ENCODE measurements around the gene ASPDH. TPM values are rescaled to one million over a fixed set of nuclear protein-coding genes. Genes with fewer than 3 reads are reported as not detected.

ASPDH gene
- total RNA-seq, 1 experiment from 2014 or later = not detected

DNA sequence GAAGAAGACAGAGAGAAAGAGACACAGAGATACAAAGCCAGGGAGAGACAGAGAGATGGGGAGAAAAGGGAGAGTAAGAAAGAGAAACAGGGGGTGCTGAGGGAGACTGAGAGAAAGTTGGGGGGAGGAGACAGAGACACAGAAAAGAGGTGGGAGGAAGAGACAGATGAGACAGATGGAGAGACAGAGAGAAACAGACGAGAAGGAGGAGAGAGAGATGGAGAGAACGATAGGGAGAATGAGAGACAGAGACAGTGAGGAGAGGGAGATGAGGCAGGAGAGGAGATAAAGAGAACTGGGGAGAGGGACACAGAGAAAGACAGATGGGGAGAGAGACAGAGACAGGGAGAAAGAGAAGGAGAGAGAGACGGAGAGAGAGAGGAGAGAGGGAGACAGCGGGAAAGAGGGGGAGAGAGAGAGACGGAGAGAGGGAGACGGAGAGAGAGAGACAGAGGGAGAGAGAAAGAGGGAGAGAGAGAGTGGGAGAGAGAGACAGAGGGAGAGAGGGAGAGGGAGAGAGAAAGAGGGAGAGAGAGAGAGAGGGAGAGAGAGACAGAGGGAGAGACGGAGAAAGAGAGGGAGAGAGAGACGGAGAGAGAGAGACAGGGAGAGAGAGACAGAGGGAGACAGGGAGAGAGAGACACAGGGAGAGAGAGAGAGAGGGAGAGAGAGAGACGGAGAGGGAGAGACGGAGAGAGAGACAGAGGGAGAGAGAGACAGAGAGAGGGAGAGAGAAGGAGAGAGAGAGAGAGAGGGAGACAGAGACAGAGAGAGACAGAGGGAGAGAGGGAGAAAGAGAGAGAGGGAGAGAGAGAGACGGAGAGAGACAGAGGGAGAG is 15.3 kb downstream of the ASPDH start:
- CTCF ChIA-PET = no interaction called here
- Histone ChIP-seq H3K9me3 (ENCODE audit: control insufficient read depth, insufficient read depth, low read depth, low read length) (no peaks in the 10 kb centered on the region), H3K27ac (ENCODE audit: low read length) (no peak overlapping the region), H3K27me3 (ENCODE audit: control insufficient read depth, insufficient read depth, low read length) (no peaks in the 10 kb centered on the region), H3K4me3 (ENCODE audit: low read depth in 2 of 2, low read length in 2 of 2) (no peak overlapping the region), H3K36me3 (ENCODE audit: control insufficient read depth, insufficient read depth, low read length) (no peaks in the 10 kb centered on the region), H3K4me1 (ENCODE audit: control insufficient read depth, insufficient read depth, low read length) (peaks cover 6% of the 10 kb centered on the region)
- in situ Hi-C loops (cut with HindIII; ENCODE audit: low pct_unique_long_range_greater_than_20kb, low sequenced_read_pairs) (no loop called here), intact Hi-C loops (cut with micrococcal nuclease; ENCODE audit: unreplicated experiment) (no loop called here)
- no peak for TF ChIP-seq POLR2AphosphoS5 (IDR thresholded peaks at IDR 0.05; ENCODE audit: low read depth, low read length)
- TF ChIP-seq TCF7L2 (IDR thresholded peaks at IDR 0.05; ENCODE audit: low read depth, low read length) = no peak
- TF ChIP-seq, protein P1, sequence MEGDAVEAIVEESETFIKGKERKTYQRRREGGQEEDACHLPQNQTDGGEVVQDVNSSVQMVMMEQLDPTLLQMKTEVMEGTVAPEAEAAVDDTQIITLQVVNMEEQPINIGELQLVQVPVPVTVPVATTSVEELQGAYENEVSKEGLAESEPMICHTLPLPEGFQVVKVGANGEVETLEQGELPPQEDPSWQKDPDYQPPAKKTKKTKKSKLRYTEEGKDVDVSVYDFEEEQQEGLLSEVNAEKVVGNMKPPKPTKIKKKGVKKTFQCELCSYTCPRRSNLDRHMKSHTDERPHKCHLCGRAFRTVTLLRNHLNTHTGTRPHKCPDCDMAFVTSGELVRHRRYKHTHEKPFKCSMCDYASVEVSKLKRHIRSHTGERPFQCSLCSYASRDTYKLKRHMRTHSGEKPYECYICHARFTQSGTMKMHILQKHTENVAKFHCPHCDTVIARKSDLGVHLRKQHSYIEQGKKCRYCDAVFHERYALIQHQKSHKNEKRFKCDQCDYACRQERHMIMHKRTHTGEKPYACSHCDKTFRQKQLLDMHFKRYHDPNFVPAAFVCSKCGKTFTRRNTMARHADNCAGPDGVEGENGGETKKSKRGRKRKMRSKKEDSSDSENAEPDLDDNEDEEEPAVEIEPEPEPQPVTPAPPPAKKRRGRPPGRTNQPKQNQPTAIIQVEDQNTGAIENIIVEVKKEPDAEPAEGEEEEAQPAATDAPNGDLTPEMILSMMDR (IDR thresholded peaks at IDR 0.05) = no peak
- DNase-seq (ENCODE audit: low read depth, low spot score) (no peak), ATAC-seq (no peak)
- POLR2A ChIA-PET = no interaction called here
- no TSS peak for BruUV-seq (replicated peaks)

DNA sequence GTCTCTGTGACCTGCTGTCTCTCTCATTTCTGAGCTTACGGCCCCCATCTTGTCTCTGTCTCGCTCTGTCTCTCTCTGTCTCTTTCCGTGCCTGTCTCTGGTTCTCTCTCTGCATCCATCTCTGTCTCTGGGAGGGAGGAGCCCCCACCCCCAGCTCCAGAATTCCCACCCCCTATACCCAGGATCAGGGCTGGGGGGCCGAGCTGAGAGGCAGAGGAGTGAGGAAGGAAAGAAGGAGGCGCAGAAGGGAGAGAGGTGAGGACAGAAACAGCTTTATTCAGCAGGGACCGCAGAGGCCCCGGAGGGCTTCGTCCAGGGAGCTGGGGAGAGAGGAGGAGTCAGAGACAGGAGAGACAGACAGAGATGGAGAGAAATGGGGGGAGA is 16.7 kb downstream of the ASPDH start:
- TF ChIP-seq, protein P2, sequence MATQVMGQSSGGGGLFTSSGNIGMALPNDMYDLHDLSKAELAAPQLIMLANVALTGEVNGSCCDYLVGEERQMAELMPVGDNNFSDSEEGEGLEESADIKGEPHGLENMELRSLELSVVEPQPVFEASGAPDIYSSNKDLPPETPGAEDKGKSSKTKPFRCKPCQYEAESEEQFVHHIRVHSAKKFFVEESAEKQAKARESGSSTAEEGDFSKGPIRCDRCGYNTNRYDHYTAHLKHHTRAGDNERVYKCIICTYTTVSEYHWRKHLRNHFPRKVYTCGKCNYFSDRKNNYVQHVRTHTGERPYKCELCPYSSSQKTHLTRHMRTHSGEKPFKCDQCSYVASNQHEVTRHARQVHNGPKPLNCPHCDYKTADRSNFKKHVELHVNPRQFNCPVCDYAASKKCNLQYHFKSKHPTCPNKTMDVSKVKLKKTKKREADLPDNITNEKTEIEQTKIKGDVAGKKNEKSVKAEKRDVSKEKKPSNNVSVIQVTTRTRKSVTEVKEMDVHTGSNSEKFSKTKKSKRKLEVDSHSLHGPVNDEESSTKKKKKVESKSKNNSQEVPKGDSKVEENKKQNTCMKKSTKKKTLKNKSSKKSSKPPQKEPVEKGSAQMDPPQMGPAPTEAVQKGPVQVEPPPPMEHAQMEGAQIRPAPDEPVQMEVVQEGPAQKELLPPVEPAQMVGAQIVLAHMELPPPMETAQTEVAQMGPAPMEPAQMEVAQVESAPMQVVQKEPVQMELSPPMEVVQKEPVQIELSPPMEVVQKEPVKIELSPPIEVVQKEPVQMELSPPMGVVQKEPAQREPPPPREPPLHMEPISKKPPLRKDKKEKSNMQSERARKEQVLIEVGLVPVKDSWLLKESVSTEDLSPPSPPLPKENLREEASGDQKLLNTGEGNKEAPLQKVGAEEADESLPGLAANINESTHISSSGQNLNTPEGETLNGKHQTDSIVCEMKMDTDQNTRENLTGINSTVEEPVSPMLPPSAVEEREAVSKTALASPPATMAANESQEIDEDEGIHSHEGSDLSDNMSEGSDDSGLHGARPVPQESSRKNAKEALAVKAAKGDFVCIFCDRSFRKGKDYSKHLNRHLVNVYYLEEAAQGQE (IDR thresholded peaks at IDR 0.05; ENCODE audit: insufficient read depth in 1 of 2, low read depth in 2 of 2, low read length in 1 of 2) = no peak
- no peak for TF ChIP-seq TCF7L2 (IDR thresholded peaks at IDR 0.05; ENCODE audit: low read depth, low read length)
- TF ChIP-seq, protein P1 (IDR thresholded peaks at IDR 0.05) = no peak
- no peak for TF ChIP-seq POLR2AphosphoS5 (IDR thresholded peaks at IDR 0.05; ENCODE audit: low read depth, low read length)
- no peak for TF ChIP-seq SIN3A (IDR thresholded peaks at IDR 0.05; ENCODE audit: borderline replicate concordance, insufficient read depth, low read depth, low read length)
- no peak for DNase-seq (ENCODE audit: low read depth, low spot score)
- BruUV-seq (replicated peaks) = no TSS peak
- Histone ChIP-seq H3K4me3 (ENCODE audit: low read depth in 2 of 2, low read length in 2 of 2) (no peak overlapping the region), H3K9me3 (ENCODE audit: control insufficient read depth, insufficient read depth, low read depth, low read length) (no peaks in the 10 kb centered on the region), H3K27ac (ENCODE audit: low read length) (no peak overlapping the region), H3K4me1 (ENCODE audit: control insufficient read depth, insufficient read depth, low read length) (peaks cover 6% of the 10 kb centered on the region), H3K27me3 (ENCODE audit: control insufficient read depth, insufficient read depth, low read length) (no peaks in the 10 kb centered on the region), H3K36me3 (ENCODE audit: control insufficient read depth, insufficient read depth, low read length) (no peaks in the 10 kb centered on the region)
- no peak for ATAC-seq
- ChIA-PET CTCF (no interaction called here), POLR2A (no interaction called here)
- intact Hi-C loops (cut with micrococcal nuclease; ENCODE audit: unreplicated experiment) (no loop called here), in situ Hi-C loops (cut with HindIII; ENCODE audit: low pct_unique_long_range_greater_than_20kb, low sequenced_read_pairs) (no loop called here)

Data from Panc1 (cell line).